HL-60 (cell line): ENCODE results near the gene VPS9D1.

Experiments
- DNase-seq, 2 experiments: peaks; one replicate each; pipeline ENCODE4 v3.0.0-alpha.2; 2010 to 2020; ENCODE audit warnings: low read depth in 1 of 2, low spot score in 1 of 2
- H3K27ac ChIP-seq: fragments of 250-450 bp; sonication (Bioruptor Pico); replicated peaks from 2 replicates; pipeline ENCODE4 v1.5.1; 2020; ENCODE audit warnings: mild to moderate bottlenecking, moderate library complexity
- H3K27me3 ChIP-seq: fragments of 250-450 bp; sonication (Bioruptor Pico); 2 replicates; pipeline ENCODE4 v1.5.1; 2021; ENCODE audit warnings: mild to moderate bottlenecking, moderate library complexity; ENCODE audit not compliant: insufficient read depth, poor library complexity, severe bottlenecking
- H3K4me3 ChIP-seq: replicated peaks from 2 replicates; pipeline ENCODE4 v1.5.1; 2011; ENCODE audit warnings: mild to moderate bottlenecking, control low read depth, low read length; ENCODE audit not compliant: insufficient read depth
- GABPA ChIP-seq: IDR thresholded peaks from 2 replicates; pipeline ENCODE4 v1.6.1; 2012; ENCODE audit warnings: low read depth
- POLR2AphosphoS5 ChIP-seq: IDR thresholded peaks from 2 replicates; pipeline ENCODE4 v1.6.1; 2012; ENCODE audit warnings: low read depth
- SPI1 ChIP-seq: IDR thresholded peaks from 2 replicates; pipeline ENCODE4 v1.6.1; 2012; ENCODE audit warnings: low read depth, mild to moderate bottlenecking, borderline replicate concordance
- TF ChIP-seq, protein P1 (sequence below): IDR thresholded peaks from 2 replicates; pipeline ENCODE4 v1.6.1; 2012; ENCODE audit warnings: low read depth; ENCODE audit not compliant: insufficient replicate concordance
- TF ChIP-seq, protein P2 (sequence below): IDR thresholded peaks from one replicate; pipeline ENCODE4 v1.5.1; 2011; ENCODE audit warnings: low read length, control low read depth, inconsistent platforms; ENCODE audit not compliant: insufficient read depth

The VPS9D1 gene

DNA sequence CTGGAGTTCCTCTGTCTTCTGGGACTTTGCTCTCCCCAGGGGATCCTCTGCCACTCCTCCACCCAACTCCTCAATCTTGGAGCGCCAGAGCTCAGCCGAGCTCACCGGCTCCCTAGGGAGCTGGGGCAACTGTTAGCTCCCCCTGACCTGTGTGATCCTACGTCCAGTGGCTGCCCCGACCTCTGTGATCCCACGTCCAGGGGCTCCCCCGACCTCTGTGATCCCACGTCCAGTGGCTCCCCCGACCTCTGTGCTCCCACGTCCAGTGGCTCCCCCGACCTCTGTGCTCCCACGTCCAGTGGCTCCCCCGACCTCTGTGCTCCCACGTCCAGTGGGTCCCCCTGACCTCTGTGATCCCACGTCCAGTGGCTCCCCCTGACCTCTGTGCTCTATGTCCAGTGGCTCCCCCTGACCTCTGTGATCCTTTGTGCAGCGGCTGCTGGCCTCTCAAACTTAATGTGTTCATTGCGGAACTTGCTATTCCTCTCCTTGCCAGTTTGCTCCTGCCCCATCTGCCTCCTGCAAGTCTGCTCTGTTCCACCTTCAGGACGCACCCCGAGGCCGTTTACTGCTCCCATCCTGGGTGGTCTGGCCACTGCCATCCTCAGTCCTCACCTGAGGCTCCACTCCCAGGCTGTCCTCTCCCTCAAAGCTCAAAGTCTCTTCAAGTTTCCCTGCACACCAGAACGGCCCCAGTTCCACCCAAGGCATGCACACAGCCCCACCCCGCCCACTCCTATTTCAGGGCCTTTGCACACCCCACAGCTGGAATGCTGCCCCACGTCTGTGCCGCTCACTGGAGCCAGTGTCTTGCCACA lies 2.8 kb downstream of the VPS9D1 start:
- no peak overlapping the region for H3K27ac ChIP-seq
- no peak for DNase-seq
- no peak overlapping the region for H3K4me3 ChIP-seq
- TF ChIP-seq POLR2AphosphoS5 (no peak), SPI1 (no peak), GABPA (no peak)
- TF ChIP-seq, protein P1, sequence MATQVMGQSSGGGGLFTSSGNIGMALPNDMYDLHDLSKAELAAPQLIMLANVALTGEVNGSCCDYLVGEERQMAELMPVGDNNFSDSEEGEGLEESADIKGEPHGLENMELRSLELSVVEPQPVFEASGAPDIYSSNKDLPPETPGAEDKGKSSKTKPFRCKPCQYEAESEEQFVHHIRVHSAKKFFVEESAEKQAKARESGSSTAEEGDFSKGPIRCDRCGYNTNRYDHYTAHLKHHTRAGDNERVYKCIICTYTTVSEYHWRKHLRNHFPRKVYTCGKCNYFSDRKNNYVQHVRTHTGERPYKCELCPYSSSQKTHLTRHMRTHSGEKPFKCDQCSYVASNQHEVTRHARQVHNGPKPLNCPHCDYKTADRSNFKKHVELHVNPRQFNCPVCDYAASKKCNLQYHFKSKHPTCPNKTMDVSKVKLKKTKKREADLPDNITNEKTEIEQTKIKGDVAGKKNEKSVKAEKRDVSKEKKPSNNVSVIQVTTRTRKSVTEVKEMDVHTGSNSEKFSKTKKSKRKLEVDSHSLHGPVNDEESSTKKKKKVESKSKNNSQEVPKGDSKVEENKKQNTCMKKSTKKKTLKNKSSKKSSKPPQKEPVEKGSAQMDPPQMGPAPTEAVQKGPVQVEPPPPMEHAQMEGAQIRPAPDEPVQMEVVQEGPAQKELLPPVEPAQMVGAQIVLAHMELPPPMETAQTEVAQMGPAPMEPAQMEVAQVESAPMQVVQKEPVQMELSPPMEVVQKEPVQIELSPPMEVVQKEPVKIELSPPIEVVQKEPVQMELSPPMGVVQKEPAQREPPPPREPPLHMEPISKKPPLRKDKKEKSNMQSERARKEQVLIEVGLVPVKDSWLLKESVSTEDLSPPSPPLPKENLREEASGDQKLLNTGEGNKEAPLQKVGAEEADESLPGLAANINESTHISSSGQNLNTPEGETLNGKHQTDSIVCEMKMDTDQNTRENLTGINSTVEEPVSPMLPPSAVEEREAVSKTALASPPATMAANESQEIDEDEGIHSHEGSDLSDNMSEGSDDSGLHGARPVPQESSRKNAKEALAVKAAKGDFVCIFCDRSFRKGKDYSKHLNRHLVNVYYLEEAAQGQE: no peak
- TF ChIP-seq, protein P2, sequence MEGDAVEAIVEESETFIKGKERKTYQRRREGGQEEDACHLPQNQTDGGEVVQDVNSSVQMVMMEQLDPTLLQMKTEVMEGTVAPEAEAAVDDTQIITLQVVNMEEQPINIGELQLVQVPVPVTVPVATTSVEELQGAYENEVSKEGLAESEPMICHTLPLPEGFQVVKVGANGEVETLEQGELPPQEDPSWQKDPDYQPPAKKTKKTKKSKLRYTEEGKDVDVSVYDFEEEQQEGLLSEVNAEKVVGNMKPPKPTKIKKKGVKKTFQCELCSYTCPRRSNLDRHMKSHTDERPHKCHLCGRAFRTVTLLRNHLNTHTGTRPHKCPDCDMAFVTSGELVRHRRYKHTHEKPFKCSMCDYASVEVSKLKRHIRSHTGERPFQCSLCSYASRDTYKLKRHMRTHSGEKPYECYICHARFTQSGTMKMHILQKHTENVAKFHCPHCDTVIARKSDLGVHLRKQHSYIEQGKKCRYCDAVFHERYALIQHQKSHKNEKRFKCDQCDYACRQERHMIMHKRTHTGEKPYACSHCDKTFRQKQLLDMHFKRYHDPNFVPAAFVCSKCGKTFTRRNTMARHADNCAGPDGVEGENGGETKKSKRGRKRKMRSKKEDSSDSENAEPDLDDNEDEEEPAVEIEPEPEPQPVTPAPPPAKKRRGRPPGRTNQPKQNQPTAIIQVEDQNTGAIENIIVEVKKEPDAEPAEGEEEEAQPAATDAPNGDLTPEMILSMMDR: no peak
- no peaks in the 10 kb centered on the region for H3K27me3 ChIP-seq

DNA sequence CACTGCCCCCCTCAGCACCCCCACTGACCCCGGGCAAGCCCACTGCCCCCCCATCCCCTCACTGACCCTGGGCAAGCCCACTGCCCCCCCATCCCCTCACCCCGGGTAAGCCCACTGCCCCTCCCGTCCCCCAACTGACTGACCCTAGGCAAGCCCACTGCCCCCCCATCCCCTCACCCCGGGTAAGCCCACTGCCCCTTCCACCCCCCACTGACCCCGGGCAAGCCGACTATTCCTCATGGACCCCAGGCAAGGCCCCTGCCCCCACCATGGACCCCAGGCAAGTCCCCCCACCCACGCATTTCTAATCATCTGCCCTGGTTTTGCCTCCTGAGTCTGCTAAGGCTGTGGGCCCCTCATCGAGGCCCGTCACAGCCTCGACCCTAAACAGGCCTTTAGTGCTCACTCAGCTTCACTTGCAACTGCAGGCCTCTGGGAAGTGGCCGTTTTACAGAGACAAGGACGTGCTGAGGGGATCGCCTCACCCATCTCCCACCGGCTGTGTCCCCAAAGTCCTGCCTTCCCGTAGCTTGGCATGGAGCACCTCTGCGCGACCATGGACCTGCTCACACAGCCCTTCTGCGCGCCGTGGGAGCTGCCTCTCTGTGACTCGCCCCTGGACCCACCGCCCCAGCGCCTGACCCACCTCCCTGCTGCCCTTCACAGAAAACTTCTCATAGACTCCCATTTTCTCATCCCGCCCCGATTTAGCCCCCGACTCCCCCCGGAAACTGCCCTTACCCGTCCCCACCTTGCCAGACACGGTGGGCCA lies 3.6 kb downstream of the VPS9D1 start:
- no peak for TF ChIP-seq POLR2AphosphoS5
- no peak for TF ChIP-seq GABPA
- TF ChIP-seq SPI1: no peak
- TF ChIP-seq, protein P1: no peak
- Histone ChIP-seq H3K27me3 (no peaks in the 10 kb centered on the region), H3K27ac (no peak overlapping the region), H3K4me3 (no peak overlapping the region)
- no peak for DNase-seq

DNA sequence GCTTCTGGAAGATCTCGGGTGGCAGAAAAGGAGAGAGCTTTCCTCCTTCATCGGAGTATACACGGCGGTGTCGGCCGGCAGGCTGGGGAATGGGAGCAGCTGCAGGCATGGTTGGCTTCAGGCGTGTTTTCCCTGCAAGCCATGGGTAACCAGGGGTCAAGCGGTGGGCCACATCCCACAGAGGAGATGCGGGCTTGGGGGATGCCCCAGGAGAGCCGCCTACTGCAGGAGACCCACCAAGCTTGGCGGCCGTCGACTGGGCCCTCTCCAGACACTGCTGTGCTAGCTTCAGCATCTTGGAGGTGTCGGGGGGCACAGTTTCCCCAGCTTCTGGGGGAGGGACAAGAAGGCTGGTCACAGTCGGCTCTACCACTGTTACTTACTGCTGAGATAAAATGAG lies 4.2 kb downstream of the VPS9D1 start:
- H3K27ac ChIP-seq: no peak overlapping the region
- no peak for TF ChIP-seq GABPA
- DNase-seq: no peak

DNA sequence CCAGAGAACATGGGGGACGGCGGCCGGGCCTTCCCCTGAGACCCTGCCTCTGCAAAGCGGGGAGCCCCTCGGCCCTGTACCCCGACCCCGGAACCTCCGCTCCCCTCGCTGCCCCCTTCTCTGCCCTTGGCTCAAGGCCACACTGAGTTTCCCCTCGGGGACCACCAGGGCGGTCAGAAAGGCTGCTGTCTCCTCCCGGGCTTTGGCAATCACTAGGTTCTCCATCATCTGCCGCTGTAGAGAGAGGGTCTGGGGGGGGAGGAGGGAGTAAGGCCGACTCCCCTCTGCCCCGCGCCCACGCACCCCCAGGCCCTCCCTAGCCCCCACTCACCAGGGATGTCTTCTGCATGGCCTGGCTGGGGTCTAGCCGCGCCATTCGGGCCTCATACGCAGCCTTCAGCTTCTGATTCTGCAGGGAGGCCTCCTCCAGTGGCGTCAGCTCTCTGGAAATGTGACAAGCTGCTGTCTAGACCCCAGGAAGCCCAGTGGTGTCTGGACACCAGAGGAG lies 8.4 kb downstream of the VPS9D1 start:
- TF ChIP-seq, protein P2: no peak
- no peak for TF ChIP-seq GABPA
- H3K27ac ChIP-seq: no peak overlapping the region

More for the DNA sequence above, 4.2 kb downstream of the VPS9D1 start:
- Histone ChIP-seq H3K27me3 (no peaks in the 10 kb centered on the region), H3K4me3 (no peak overlapping the region)

More for the DNA sequence above, 8.4 kb downstream of the VPS9D1 start:
- no peaks in the 10 kb centered on the region for H3K27me3 ChIP-seq
- H3K4me3 ChIP-seq: peak overlapping the region; percentile 14; the same call in 1 of the 2 replicates
- no peak for DNase-seq
